GF-D8 (cell line): ENCODE results near the gene MPDZ.

Source experiments
- DNase-seq: peaks from one replicate; lab custom pipeline; 2025; lab: John Stamatoyannopoulos, UW

Gene MPDZ

GRCh38 chr9:13078164-13078563, 201.3 kb downstream of the MPDZ start:
- DNase-seq, result no peak

GRCh38 chr9:13076616-13077015, 202.9 kb downstream of the MPDZ start:
- no peak for DNase-seq

- DNase-seq, result no peak
Measured at GRCh38 chr9:13071921-13072320, 207.6 kb downstream of the MPDZ start.

GRCh38 chr9:13070612-13071595, 208.6 kb downstream of the MPDZ start:
- no peak for DNase-seq

- no peak for DNase-seq
Measured at GRCh38 chr9:13069498-13069897, 210.0 kb downstream of the MPDZ start.

DNA sequence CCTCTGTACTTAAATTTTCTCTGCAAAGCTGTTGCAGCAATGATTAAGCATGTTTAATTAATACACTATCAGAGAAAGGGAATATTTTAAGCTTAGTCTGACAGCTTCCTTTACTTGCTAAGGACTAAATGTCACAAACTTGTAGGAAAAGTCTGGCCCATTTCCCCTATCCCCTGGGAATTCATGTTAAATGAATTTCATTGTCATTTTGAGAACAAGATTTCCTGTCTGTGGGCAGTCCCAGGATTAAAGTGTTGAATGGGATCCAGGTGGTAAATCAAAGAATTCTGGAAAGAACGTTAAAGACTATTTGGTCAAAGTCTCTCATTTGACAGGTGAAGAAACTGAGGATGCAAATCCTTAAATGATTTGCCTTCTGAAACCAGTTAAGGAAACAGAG, 214.8 kb downstream of the MPDZ start:
- no peak for DNase-seq

DNA sequence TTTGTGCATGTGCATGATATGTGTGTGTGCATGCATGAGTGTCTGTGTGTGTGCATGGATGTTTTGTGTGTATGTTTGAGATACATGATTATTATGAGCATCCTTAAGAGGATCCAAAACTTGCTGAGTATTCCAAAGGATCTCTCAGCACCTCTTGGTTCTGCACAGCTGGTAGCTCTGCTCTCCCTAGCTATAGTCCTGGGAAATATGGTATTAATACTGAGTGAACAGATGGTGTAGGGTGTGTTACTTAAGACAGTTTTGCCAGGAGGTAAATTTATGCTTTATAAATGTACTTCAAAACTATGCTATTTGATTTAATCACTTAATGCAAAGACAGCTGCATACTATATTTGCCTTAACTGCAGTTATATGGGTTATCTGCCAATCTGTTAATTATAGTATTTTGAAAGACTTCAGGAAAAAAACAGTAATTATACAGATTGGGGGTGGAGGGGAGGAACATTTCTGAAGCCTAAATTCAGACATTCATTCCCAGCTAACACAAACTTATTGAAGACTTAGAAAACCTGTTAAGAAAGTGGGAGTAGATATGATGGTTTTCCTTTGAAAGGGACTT, 215.5 kb downstream of the MPDZ start:
- no peak for DNase-seq

- no peak for DNase-seq
Measured at GRCh38 chr9:13061390-13061789, 218.1 kb downstream of the MPDZ start.
